GM12864 (cell line): Measurements from ENCODE around the gene TNFRSF14.

Source experiments
- DNase-seq: peaks from one replicate; pipeline ENCODE4 v3.0.0-alpha.2; 2011; ENCODE audit warnings: low read depth
- H3K4me3 ChIP-seq: 2 replicates; pipeline ENCODE4 v1.5.1; 2011; ENCODE audit warnings: mild to moderate bottlenecking, low read depth, low read length, control low read depth
- TF ChIP-seq, protein P1 (sequence below): IDR thresholded peaks from 2 replicates; pipeline ENCODE4 v1.5.1; 2011; ENCODE audit warnings: low read depth, mild to moderate bottlenecking, moderate library complexity, low read length, control low read depth, inconsistent platforms; ENCODE audit errors: missing control alignments

TNFRSF14 gene

GRCh38 chr1:2527556-2527860 lies 28.7 kb upstream of the TNFRSF14 start:
- TF ChIP-seq, protein P1, sequence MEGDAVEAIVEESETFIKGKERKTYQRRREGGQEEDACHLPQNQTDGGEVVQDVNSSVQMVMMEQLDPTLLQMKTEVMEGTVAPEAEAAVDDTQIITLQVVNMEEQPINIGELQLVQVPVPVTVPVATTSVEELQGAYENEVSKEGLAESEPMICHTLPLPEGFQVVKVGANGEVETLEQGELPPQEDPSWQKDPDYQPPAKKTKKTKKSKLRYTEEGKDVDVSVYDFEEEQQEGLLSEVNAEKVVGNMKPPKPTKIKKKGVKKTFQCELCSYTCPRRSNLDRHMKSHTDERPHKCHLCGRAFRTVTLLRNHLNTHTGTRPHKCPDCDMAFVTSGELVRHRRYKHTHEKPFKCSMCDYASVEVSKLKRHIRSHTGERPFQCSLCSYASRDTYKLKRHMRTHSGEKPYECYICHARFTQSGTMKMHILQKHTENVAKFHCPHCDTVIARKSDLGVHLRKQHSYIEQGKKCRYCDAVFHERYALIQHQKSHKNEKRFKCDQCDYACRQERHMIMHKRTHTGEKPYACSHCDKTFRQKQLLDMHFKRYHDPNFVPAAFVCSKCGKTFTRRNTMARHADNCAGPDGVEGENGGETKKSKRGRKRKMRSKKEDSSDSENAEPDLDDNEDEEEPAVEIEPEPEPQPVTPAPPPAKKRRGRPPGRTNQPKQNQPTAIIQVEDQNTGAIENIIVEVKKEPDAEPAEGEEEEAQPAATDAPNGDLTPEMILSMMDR = no peak
- H3K4me3 ChIP-seq = no peak overlapping the region
- no peak for DNase-seq

DNA sequence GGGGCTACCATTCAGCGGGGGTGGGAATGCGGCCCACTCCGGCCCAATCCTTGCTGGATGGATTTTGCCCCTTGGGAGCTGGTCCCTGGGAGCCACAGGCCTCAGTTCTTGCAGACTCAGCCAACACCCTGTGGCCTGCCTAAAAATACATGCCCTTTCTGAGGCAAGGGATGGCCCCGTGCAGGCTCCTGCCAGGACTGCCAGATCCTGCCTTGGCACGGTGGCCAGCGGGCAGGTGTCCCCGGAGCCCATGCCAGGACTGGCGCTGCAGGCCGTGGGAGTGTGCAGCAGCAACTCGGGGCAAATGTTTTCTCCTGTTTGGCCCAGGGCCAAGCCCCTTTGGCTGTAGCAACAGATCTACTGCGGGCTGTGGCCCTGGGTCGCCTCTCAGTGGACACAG lies 28.2 kb upstream of the TNFRSF14 start:
- TF ChIP-seq, protein P1 = no peak
- DNase-seq = no peak
- no peak overlapping the region for H3K4me3 ChIP-seq

- no peak overlapping the region for H3K4me3 ChIP-seq
- DNase-seq = no peak
- TF ChIP-seq, protein P1 = no peak
These were observed 27.6 kb upstream of the TNFRSF14 start for GRCh38 chr1:2528611-2528965.

DNA sequence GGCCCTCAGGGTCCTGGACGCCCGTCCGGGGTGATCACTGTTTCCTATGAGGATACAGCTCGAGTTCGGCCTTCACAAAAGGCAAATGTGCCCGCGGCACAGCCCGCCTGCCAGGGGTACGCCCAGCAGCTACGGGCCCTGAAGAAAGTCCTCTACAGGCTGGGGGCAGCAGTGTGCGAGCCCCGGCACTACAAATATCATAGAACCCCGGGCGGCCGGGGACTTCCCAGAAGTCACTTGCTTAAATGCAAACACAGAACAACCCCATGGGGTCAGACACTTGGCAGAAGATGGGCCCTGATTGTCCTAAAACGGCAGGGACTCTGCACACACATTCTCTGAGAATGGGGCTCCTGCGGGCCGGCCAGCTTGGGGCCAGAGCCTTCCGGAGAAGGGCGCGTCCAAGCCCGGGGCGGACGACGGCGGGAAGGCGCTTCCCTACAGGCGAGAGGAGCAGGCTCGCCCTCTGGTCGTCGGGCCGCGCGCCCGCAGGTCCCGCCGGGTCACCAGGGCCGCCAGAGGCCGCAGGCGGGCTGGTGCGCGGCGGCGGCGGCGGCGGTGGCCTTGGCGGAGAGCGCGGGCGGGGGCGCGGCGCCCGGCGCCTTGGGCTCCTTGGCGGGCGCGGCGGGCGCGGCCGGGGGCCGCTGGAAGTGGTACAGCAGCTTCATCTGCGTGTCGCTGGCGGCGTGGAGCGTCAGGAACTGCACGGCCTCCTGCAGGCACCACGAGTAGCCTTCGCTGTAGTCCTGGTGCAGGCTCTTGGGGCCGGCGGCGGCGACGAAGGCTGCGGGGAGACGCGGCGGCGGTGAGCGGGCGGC lies 27.0 kb upstream of the TNFRSF14 start:
- no peak for DNase-seq
- H3K4me3 ChIP-seq = peak overlapping the region; percentile 25
- TF ChIP-seq, protein P1 = no peak

GRCh38 chr1:2529784-2530512 lies 26.2 kb upstream of the TNFRSF14 start, which contains the start of gene HES5:
TSS of gene HES5 (minus strand) at chr1:2530263. CDS start at chr1:2530164, 99 bp downstream.
- peak within 1 kb of the TSS; percentile 25 for H3K4me3 ChIP-seq
- TF ChIP-seq, protein P1 = no peak
- DNase-seq = no peak

- no peak for DNase-seq
- TF ChIP-seq, protein P1 = no peak
- H3K4me3 ChIP-seq = no peak overlapping the region
These were observed 25.4 kb upstream of the TNFRSF14 start for GRCh38 chr1:2530513-2531361.
